ENCODE data around the gene LRMDA.

LRMDA gene

GRCh38 chr10:75718991-75719390 is 287.6 kb downstream of the LRMDA start:
- no peak for TF ChIP-seq CTCF (IDR thresholded peaks at IDR 0.05; ENCODE audit: low read depth, low read length)
- no peak overlapping the region for H3K4me3 ChIP-seq (ENCODE audit: low read depth, low read length)
- in situ Hi-C loops (cut with HindIII; ENCODE audit: low sequenced_read_pairs), result no loop called here
- DNase-seq (ENCODE audit: low read depth, low spot score), result no peak

GRCh38 chr10:75720157-75720556 is 288.7 kb downstream of the LRMDA start:
- DNase-seq (ENCODE audit: low read depth, low spot score), result no peak

GRCh38 chr10:75722020-75722419 is 290.6 kb downstream of the LRMDA start:
- no peak for DNase-seq (ENCODE audit: low read depth, low spot score)
- TF ChIP-seq CTCF (IDR thresholded peaks at IDR 0.05; ENCODE audit: low read depth, low read length), result no peak
- in situ Hi-C loops (cut with HindIII; ENCODE audit: low sequenced_read_pairs), result no loop called here
- no peak overlapping the region for H3K4me3 ChIP-seq (ENCODE audit: low read depth, low read length)

More at GRCh38 chr10:75720157-75720556, 288.7 kb downstream of the LRMDA start:
- H3K4me3 ChIP-seq (ENCODE audit: low read depth, low read length), result no peak overlapping the region
- no peak for TF ChIP-seq CTCF (IDR thresholded peaks at IDR 0.05; ENCODE audit: low read depth, low read length)
- in situ Hi-C loops (cut with HindIII; ENCODE audit: low sequenced_read_pairs), result no loop called here

- no peak overlapping the region for H3K4me3 ChIP-seq (ENCODE audit: low read depth, low read length)
- no peak for TF ChIP-seq CTCF (IDR thresholded peaks at IDR 0.05; ENCODE audit: low read depth, low read length)
- in situ Hi-C loops (cut with HindIII; ENCODE audit: low sequenced_read_pairs), result no loop called here
- no peak for DNase-seq (ENCODE audit: low read depth, low spot score)
Observed at GRCh38 chr10:75722609-75723008, 291.2 kb downstream of the LRMDA start.

GRCh38 chr10:75723319-75723980 is 292.0 kb downstream of the LRMDA start:
- in situ Hi-C loops (cut with HindIII; ENCODE audit: low sequenced_read_pairs), result no loop called here
- H3K4me3 ChIP-seq (ENCODE audit: low read depth, low read length), result no peak overlapping the region

GRCh38 chr10:75724047-75724446 is 292.6 kb downstream of the LRMDA start:
- no peak overlapping the region for H3K4me3 ChIP-seq (ENCODE audit: low read depth, low read length)
- no peak for TF ChIP-seq CTCF (IDR thresholded peaks at IDR 0.05; ENCODE audit: low read depth, low read length)
- in situ Hi-C loops (cut with HindIII; ENCODE audit: low sequenced_read_pairs), result no loop called here
- DNase-seq (ENCODE audit: low read depth, low spot score), result no peak

More at GRCh38 chr10:75723319-75723980, 292.0 kb downstream of the LRMDA start:
- no peak for TF ChIP-seq CTCF (IDR thresholded peaks at IDR 0.05; ENCODE audit: low read depth, low read length)
- no peak for DNase-seq (ENCODE audit: low read depth, low spot score)

Measured in astrocyte of the spinal cord (primary cell).